ES-I3 (cell line): ENCODE measurements around the gene IZUMO1R.

Experiments used
- H3K36me3 ChIP-seq: 2 replicates; pipeline ENCODE4 v1.6.1; 2013; ENCODE audit warnings: mild to moderate bottlenecking, low read length, control low read depth, moderate library complexity; ENCODE audit not compliant: insufficient read depth
- H3K4me1 ChIP-seq: 2 replicates; pipeline ENCODE4 v1.6.1; 2013; ENCODE audit warnings: mild to moderate bottlenecking, control low read depth, low read length; ENCODE audit not compliant: insufficient read depth
- H3K9ac ChIP-seq: 2 replicates; pipeline ENCODE4 v1.6.1; 2013; ENCODE audit warnings: low read depth, mild to moderate bottlenecking, low read length, moderate library complexity
- H3K9me3 ChIP-seq: 2 replicates; pipeline ENCODE4 v1.6.1; 2013; ENCODE audit warnings: mild to moderate bottlenecking, low read length, moderate library complexity; ENCODE audit not compliant: control insufficient read depth, insufficient read depth

Gene IZUMO1R

DNA sequence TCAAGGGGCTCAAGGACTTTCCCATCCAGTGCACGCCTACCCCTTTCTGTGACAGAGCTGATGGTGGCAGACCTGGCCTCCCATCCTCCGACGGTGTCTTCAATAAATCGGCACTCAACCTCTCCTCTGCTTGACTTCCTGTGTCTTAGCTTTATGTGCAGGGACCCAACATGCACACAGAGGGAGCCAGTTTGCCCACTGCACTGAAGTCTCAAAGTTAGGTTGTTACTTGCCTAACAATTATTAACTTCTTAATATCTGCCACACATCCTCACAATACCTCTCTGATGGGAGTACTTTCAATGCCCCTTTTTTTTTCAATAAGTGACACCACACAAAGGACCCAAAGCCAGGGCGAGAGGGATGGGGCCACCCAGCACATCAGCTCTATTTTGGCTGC, 3.6 kb downstream of the IZUMO1R start:
- no peaks in the 10 kb centered on the region for H3K9me3 ChIP-seq
- no peak overlapping the region for H3K9ac ChIP-seq
- peaks cover 12% of the 10 kb centered on the region; the same call in 1 of the 2 replicates for H3K4me1 ChIP-seq
- H3K36me3 ChIP-seq = no peaks in the 10 kb centered on the region

GRCh38 chr11:94309757-94310156, 5.4 kb downstream of the IZUMO1R start:
- Histone ChIP-seq H3K9me3 (no peaks in the 10 kb centered on the region), H3K4me1 (no peaks in the 10 kb centered on the region; the same call in 1 of the 2 replicates), H3K9ac (no peak overlapping the region), H3K36me3 (no peaks in the 10 kb centered on the region)

DNA sequence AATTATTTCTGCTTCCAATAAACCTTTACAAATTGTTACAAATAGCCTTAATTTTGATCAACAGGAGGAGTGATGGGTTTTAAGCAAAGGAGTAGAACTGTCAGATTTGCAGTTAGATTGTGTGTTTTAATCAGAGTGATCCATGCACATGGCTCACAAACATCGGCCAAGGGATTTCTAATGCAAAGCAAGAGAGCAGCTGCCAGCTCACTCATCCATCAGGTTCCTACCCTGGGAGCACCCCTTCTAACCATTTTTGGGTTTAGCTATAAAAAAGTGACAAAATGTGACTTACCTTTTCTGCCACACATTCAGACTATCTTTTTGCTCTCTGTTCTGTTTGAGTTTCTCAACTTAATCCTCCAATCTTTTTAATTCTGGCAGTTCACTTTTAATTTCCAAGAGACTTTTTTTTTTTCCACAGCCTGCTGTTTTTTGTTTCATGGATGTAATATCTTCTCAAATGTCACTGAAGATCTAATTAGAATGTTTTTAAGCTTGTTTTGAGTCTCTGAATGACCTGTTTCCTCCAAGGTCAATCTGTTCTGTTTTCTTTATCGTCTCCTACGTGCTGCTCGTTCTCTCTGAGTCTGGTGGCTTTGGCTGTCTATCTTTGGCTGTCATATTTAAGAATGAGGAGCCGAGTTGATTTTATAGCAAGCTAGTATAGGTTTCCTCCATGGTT, 6.0 kb downstream of the IZUMO1R start:
- Histone ChIP-seq H3K36me3 (no peaks in the 10 kb centered on the region), H3K9ac (no peak overlapping the region), H3K9me3 (no peaks in the 10 kb centered on the region), H3K4me1 (no peaks in the 10 kb centered on the region; the same call in 1 of the 2 replicates)

DNA sequence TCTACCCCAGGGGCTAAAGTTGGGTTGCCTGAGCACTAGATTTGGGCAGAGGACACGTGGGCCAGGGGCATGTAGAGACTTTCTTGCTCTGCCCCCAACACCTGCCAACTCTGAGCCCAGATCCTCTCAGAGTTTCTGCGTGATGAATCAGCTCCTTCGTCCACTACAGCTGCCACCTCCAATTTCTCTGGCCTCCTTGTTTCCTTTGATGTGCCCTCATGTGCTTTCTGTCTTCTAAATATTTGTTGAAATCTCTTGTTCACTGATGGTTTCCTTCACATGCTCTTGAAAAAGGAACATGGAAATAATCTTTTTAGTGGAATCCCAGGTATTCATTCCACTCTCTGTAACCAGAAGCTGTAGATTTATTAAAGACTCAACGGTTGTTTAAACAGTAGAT, 8.0 kb downstream of the IZUMO1R start:
- Histone ChIP-seq H3K9me3 (no peaks in the 10 kb centered on the region), H3K4me1 (no peaks in the 10 kb centered on the region), H3K9ac (no peak overlapping the region)

GRCh38 chr11:94314064-94314463, 9.7 kb downstream of the IZUMO1R start:
- H3K36me3 ChIP-seq = no peaks in the 10 kb centered on the region
- no peaks in the 10 kb centered on the region for H3K9me3 ChIP-seq
- H3K4me1 ChIP-seq = no peaks in the 10 kb centered on the region
- H3K9ac ChIP-seq = no peak overlapping the region

More for the DNA sequence above, 8.0 kb downstream of the IZUMO1R start:
- H3K36me3 ChIP-seq = no peaks in the 10 kb centered on the region

DNA sequence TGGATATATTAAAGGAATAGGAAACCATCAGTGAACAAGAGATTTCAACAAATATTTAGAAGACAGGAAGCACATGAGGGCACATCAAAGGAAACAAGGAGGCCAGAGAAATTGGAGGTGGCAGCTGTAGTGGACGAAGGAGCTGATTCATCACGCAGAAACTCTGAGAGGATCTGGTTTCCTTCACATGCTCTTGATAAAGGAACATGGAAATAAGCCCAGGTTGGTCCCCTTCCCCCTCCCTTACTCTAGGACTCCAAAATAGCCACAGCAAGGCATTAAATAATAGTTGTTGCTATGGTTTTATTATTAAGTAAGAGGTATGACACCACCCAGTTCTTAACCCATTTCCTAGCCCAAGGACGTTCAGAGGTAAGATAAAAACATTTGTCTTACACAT, 11.3 kb downstream of the IZUMO1R start:
- no peaks in the 10 kb centered on the region for H3K36me3 ChIP-seq
- no peak overlapping the region for H3K9ac ChIP-seq
- H3K4me1 ChIP-seq = no peaks in the 10 kb centered on the region
- no peaks in the 10 kb centered on the region for H3K9me3 ChIP-seq

- Histone ChIP-seq H3K36me3 (no peaks in the 10 kb centered on the region), H3K9me3 (no peaks in the 10 kb centered on the region), H3K4me1 (no peaks in the 10 kb centered on the region), H3K9ac (no peak overlapping the region)
These were observed 18.1 kb downstream of the IZUMO1R start for GRCh38 chr11:94322501-94322900.

DNA sequence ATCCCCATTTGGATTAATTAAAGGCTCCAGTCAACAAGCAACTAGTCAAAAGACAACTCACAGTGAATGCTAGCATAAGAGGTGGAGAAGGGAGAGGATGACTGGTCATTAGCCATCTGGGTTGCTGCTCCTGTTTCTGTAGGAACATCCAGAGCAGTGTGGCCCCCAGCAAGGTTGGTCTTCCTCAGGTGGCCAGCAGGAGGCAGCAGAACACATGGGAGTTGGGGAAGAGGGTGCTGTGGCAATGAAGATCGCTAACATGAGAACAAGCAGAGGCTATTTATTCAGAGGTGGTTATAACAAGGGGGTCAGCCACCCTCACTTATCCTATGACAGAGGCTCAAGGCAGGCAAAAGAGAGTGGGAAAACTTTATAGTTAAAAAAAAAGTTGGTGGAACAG, 21.3 kb downstream of the IZUMO1R start:
- H3K36me3 ChIP-seq = no peaks in the 10 kb centered on the region
- no peak overlapping the region for H3K9ac ChIP-seq
- H3K4me1 ChIP-seq = no peaks in the 10 kb centered on the region
- no peaks in the 10 kb centered on the region for H3K9me3 ChIP-seq

- Histone ChIP-seq H3K9ac (no peak overlapping the region), H3K4me1 (no peaks in the 10 kb centered on the region), H3K9me3 (no peaks in the 10 kb centered on the region), H3K36me3 (no peaks in the 10 kb centered on the region)
These were observed 22.6 kb downstream of the IZUMO1R start for GRCh38 chr11:94326947-94327346.

DNA sequence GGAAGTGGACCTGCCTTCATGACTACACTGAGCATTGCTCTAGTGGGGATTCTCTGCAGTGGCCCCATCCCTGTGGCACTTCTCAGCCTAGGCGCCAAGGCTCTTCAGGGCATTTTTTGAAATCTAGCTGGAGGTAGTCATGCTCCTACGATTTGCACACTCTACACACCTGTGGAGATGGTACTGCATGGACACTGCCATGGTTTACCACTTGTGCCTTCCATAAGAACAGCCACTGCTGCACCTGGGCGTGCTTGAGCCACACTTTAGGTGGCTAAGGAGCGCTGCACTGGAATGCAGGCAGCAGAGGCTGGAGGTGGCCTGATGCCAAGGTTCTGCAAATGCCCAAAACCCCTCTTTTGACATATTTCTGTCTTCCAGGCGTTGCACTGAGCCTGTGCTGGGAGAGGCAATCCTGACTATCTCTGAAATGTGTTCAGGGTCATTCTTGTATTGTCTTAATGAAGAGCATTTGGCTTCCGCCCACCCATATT, 24.3 kb downstream of the IZUMO1R start:
- H3K36me3 ChIP-seq = no peaks in the 10 kb centered on the region

DNA sequence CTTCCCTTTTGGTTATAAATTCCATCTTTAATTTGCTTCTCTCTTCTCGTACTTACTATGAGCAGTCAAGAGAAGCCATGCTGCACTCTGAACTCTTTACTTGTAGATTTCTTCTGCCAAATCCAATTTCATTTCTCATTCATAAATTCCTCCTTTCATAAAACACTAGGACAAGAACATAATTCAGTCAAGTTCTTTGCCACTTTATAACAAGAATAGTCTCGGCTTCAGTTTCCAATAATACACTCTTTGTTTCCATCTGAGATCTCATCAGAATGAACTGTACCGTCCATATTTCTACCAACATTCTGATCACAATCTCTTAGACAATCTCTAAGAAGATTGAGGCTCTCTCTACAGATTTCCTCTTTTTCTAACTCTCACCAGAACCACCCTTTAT, 25.1 kb downstream of the IZUMO1R start:
- H3K9ac ChIP-seq = no peak overlapping the region
- no peaks in the 10 kb centered on the region for H3K4me1 ChIP-seq
- H3K36me3 ChIP-seq = no peaks in the 10 kb centered on the region
- no peaks in the 10 kb centered on the region for H3K9me3 ChIP-seq

More for the DNA sequence above, 24.3 kb downstream of the IZUMO1R start:
- no peaks in the 10 kb centered on the region for H3K9me3 ChIP-seq
- no peak overlapping the region for H3K9ac ChIP-seq
- H3K4me1 ChIP-seq = no peaks in the 10 kb centered on the region

- no peaks in the 10 kb centered on the region for H3K4me1 ChIP-seq
These were observed 26.4 kb downstream of the IZUMO1R start for GRCh38 chr11:94330789-94331188.

DNA sequence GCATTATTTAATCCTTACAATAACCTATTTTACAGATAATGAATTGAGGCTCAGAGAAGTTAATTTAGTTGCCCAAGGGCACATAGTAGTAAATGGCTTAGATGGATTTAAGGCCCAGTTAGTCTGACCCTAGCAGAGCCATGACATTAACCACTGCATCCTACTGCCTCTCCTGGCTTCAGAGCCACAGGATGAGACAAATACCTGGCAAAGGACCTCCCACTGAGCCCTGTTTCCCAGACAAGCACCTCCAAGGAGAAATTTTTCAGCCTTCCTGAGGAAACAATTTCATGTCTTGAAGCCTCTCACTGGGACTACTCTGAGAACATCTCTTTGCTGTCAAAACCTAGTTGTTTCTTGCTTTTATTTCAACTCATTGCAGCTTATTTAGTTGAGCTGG, 28.4 kb downstream of the IZUMO1R start:
- no peak overlapping the region for H3K9ac ChIP-seq
- no peaks in the 10 kb centered on the region for H3K36me3 ChIP-seq
- H3K9me3 ChIP-seq = no peaks in the 10 kb centered on the region
- H3K4me1 ChIP-seq = no peaks in the 10 kb centered on the region

More at GRCh38 chr11:94330789-94331188, 26.4 kb downstream of the IZUMO1R start:
- no peaks in the 10 kb centered on the region for H3K9me3 ChIP-seq
- H3K36me3 ChIP-seq = no peaks in the 10 kb centered on the region
- no peak overlapping the region for H3K9ac ChIP-seq

- no peaks in the 10 kb centered on the region for H3K9me3 ChIP-seq
- no peaks in the 10 kb centered on the region for H3K36me3 ChIP-seq
- H3K9ac ChIP-seq = no peak overlapping the region
- H3K4me1 ChIP-seq = no peaks in the 10 kb centered on the region
These were observed 31.7 kb downstream of the IZUMO1R start for GRCh38 chr11:94336033-94336432.

GRCh38 chr11:94338651-94339050, 34.3 kb downstream of the IZUMO1R start:
- no peaks in the 10 kb centered on the region for H3K4me1 ChIP-seq
- no peaks in the 10 kb centered on the region for H3K9me3 ChIP-seq
- H3K36me3 ChIP-seq = no peaks in the 10 kb centered on the region
- H3K9ac ChIP-seq = no peak overlapping the region
